GOT3 (cell line): ENCODE data around the gene C5orf52.
"Not testable (repeated sequence)": the region's sequence is repeated elsewhere in the genome, so short reads cannot be mapped to it uniquely, and the experiment has no call there.

Experiments used
- DNase-seq: peaks from one replicate; lab custom pipeline; 2025; ENCODE audit warnings: mixed read lengths; lab: John Stamatoyannopoulos, UW

The C5orf52 gene

GRCh38 chr5:157722895-157723294 is 51.6 kb downstream of the C5orf52 start:
- DNase-seq = not testable (repeated sequence)

GRCh38 chr5:157726607-157727006 is 55.3 kb downstream of the C5orf52 start:
- not testable (repeated sequence) for DNase-seq

- DNase-seq = not testable (repeated sequence)
Measured at GRCh38 chr5:157727858-157728257, 56.5 kb downstream of the C5orf52 start.
